ENCODE measurements around the gene PLPP4. TPM values are rescaled to one million over a fixed set of nuclear protein-coding genes. Genes with fewer than 3 reads are reported as not detected.

Gene PLPP4
- polyA plus RNA-seq, 1 donor from 2014 or later, result 4.4 TPM

GRCh38 chr10:120456143-120456625, 843 bp upstream of the PLPP4 start:
- Histone ChIP-seq H3K4me3 (ENCODE audit: low read length) (peak overlapping the region; percentile 71), H3K36me3 (ENCODE audit: insufficient read depth, low read length) (no peaks in the 10 kb centered on the region), H3K9me2 (ENCODE audit: insufficient read depth, low read length) (no peaks in the 10 kb centered on the region), H3K9ac (ENCODE audit: low read length) (peak overlapping the region; percentile 62), H3K79me2 (replicated peaks; ENCODE audit: insufficient read depth, low read length) (no peaks in the 10 kb centered on the region), H3K9me3 (ENCODE audit: low read length) (no peaks in the 10 kb centered on the region), H2AFZ (ENCODE audit: low read depth, low read length) (no peak overlapping the region), H3F3A (ENCODE audit: insufficient read depth, low read length, poor library complexity, severe bottlenecking) (no peaks in the 10 kb centered on the region), H3K4me2 (ENCODE audit: low read length) (peak overlapping the region; percentile 65), H3K27me3 (ENCODE audit: insufficient read depth, low read depth, low read length) (peaks cover 25% of the 10 kb centered on the region), H3K27ac (ENCODE audit: low read length) (no peak overlapping the region), H4K20me1 (ENCODE audit: insufficient read depth) (no peaks in the 10 kb centered on the region)
- no peak for TF ChIP-seq RAD21 (conservative IDR thresholded peaks at IDR 0.05)
- TF ChIP-seq MXI1 (conservative IDR thresholded peaks at IDR 0.05; ENCODE audit: poor library complexity, severe bottlenecking), result no peak
- no peak for TF ChIP-seq EP300 (conservative IDR thresholded peaks at IDR 0.05; ENCODE audit: poor library complexity, severe bottlenecking)
- TF ChIP-seq CTCF (IDR thresholded peaks at IDR 0.05; ENCODE audit: poor library complexity, severe bottlenecking), result no peak
- no peak for TF ChIP-seq EZH2 (IDR thresholded peaks at IDR 0.05; ENCODE audit: borderline replicate concordance, insufficient read depth, low read length, poor library complexity, severe bottlenecking)

- Histone ChIP-seq H3K9me3 (ENCODE audit: low read length) (no peaks in the 10 kb centered on the region), H3F3A (ENCODE audit: insufficient read depth, low read length, poor library complexity, severe bottlenecking) (no peaks in the 10 kb centered on the region), H4K20me1 (ENCODE audit: insufficient read depth) (no peaks in the 10 kb centered on the region), H3K4me3 (ENCODE audit: low read length) (peak overlapping the region; percentile 71), H3K9ac (ENCODE audit: low read length) (peak overlapping the region; percentile 62), H2AFZ (ENCODE audit: low read depth, low read length) (no peak overlapping the region), H3K79me2 (replicated peaks; ENCODE audit: insufficient read depth, low read length) (no peaks in the 10 kb centered on the region), H3K27me3 (ENCODE audit: insufficient read depth, low read depth, low read length) (peaks cover 25% of the 10 kb centered on the region), H3K9me2 (ENCODE audit: insufficient read depth, low read length) (no peaks in the 10 kb centered on the region), H3K36me3 (ENCODE audit: insufficient read depth, low read length) (no peaks in the 10 kb centered on the region), H3K27ac (ENCODE audit: low read length) (no peak overlapping the region), H3K4me2 (ENCODE audit: low read length) (no peak overlapping the region)
- TF ChIP-seq MXI1 (conservative IDR thresholded peaks at IDR 0.05; ENCODE audit: poor library complexity, severe bottlenecking), result no peak
These were observed 575 bp downstream of the PLPP4 start for GRCh38 chr10:120457431-120458172.

DNA sequence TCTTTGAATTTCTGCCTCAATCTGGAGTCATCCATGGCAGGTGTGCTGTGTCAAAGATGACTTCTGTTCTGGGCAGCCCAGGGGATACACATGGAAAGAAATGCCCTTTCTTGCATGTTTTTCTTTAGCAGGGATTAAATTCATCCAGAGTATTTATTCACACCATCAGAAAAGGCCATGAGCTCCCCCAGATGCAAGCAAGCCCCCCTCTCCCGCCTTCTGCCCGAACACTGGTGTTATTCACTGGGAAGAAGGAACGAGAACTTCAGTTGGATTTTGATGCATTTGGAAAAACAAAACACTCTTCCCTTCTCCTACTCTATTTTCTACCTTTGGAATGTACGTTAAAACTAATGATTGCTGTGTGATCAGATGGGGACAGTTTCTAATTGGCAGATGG, 1.4 kb downstream of the PLPP4 start:
- no peak overlapping the region for H3K4me2 ChIP-seq (ENCODE audit: low read length)
- no peaks in the 10 kb centered on the region for H4K20me1 ChIP-seq (ENCODE audit: insufficient read depth)
- H2AFZ ChIP-seq (ENCODE audit: low read depth, low read length), result no peak overlapping the region
- H3K9me3 ChIP-seq (ENCODE audit: low read length), result no peaks in the 10 kb centered on the region
- H3K9ac ChIP-seq (ENCODE audit: low read length), result no peak overlapping the region
- peaks cover 25% of the 10 kb centered on the region for H3K27me3 ChIP-seq (ENCODE audit: insufficient read depth, low read depth, low read length)
- H3K9me2 ChIP-seq (ENCODE audit: insufficient read depth, low read length), result no peaks in the 10 kb centered on the region
- no peak overlapping the region for H3K27ac ChIP-seq (ENCODE audit: low read length)
- TF ChIP-seq EP300 (conservative IDR thresholded peaks at IDR 0.05; ENCODE audit: poor library complexity, severe bottlenecking), result no peak
- no peak for TF ChIP-seq CTCF (IDR thresholded peaks at IDR 0.05; ENCODE audit: poor library complexity, severe bottlenecking)
- TF ChIP-seq SMC3 (conservative IDR thresholded peaks at IDR 0.05; ENCODE audit: poor library complexity), result no peak
- no peak for TF ChIP-seq EZH2 (IDR thresholded peaks at IDR 0.05; ENCODE audit: borderline replicate concordance, insufficient read depth, low read length, poor library complexity, severe bottlenecking)
- no peak for TF ChIP-seq TAF1 (IDR thresholded peaks at IDR 0.05; ENCODE audit: low read depth)
- TF ChIP-seq, protein P1, sequence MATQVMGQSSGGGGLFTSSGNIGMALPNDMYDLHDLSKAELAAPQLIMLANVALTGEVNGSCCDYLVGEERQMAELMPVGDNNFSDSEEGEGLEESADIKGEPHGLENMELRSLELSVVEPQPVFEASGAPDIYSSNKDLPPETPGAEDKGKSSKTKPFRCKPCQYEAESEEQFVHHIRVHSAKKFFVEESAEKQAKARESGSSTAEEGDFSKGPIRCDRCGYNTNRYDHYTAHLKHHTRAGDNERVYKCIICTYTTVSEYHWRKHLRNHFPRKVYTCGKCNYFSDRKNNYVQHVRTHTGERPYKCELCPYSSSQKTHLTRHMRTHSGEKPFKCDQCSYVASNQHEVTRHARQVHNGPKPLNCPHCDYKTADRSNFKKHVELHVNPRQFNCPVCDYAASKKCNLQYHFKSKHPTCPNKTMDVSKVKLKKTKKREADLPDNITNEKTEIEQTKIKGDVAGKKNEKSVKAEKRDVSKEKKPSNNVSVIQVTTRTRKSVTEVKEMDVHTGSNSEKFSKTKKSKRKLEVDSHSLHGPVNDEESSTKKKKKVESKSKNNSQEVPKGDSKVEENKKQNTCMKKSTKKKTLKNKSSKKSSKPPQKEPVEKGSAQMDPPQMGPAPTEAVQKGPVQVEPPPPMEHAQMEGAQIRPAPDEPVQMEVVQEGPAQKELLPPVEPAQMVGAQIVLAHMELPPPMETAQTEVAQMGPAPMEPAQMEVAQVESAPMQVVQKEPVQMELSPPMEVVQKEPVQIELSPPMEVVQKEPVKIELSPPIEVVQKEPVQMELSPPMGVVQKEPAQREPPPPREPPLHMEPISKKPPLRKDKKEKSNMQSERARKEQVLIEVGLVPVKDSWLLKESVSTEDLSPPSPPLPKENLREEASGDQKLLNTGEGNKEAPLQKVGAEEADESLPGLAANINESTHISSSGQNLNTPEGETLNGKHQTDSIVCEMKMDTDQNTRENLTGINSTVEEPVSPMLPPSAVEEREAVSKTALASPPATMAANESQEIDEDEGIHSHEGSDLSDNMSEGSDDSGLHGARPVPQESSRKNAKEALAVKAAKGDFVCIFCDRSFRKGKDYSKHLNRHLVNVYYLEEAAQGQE (IDR thresholded peaks at IDR 0.05; ENCODE audit: borderline replicate concordance), result no peak
- no peak for TF ChIP-seq POLR2AphosphoS5 (IDR thresholded peaks at IDR 0.05)
- no peak for TF ChIP-seq MXI1 (conservative IDR thresholded peaks at IDR 0.05; ENCODE audit: poor library complexity, severe bottlenecking)
- no peak for TF ChIP-seq RAD21 (conservative IDR thresholded peaks at IDR 0.05)
- H3K79me2 ChIP-seq (replicated peaks; ENCODE audit: insufficient read depth, low read length), result no peaks in the 10 kb centered on the region
- no peak overlapping the region for H3K4me3 ChIP-seq (ENCODE audit: low read length)
- no peaks in the 10 kb centered on the region for H3K36me3 ChIP-seq (ENCODE audit: insufficient read depth, low read length)
- no peaks in the 10 kb centered on the region for H3F3A ChIP-seq (ENCODE audit: insufficient read depth, low read length, poor library complexity, severe bottlenecking)

Measured in neural cell (in vitro differentiated cells).